Osteoblast (primary cell): ENCODE data around the gene DNAH9. TPM values are rescaled to one million over a fixed set of nuclear protein-coding genes. Genes with fewer than 3 reads are reported as not detected.

Experiments
- DNase-seq: peaks from one replicate; pipeline ENCODE4 v3.0.0; 2011; ENCODE audit warnings: low spot score, mixed read lengths; ENCODE audit not compliant: insufficient read length; ENCODE audit errors: missing footprints
- H2AFZ ChIP-seq: 2 replicates; pipeline ENCODE4 v1.6.0; 2011; ENCODE audit warnings: mild to moderate bottlenecking, low read length
- H3K27ac ChIP-seq: 2 replicates; pipeline ENCODE4 v1.5.1; 2011; ENCODE audit warnings: mild to moderate bottlenecking, low read depth, low read length, moderate library complexity
- H3K27me3 ChIP-seq: 2 replicates; pipeline ENCODE4 v1.6.0; 2012; ENCODE audit warnings: mild to moderate bottlenecking, control low read depth, inconsistent platforms, low read length, moderate library complexity; ENCODE audit not compliant: insufficient read depth
- H3K36me3 ChIP-seq: 2 replicates; pipeline ENCODE4 v1.5.1; 2011; ENCODE audit warnings: mild to moderate bottlenecking, low read length, control low read depth, moderate library complexity; ENCODE audit not compliant: insufficient read depth
- H3K4me1 ChIP-seq: 2 replicates; pipeline ENCODE4 v1.5.1; 2011; ENCODE audit warnings: mild to moderate bottlenecking, low read length, control low read depth, moderate library complexity; ENCODE audit not compliant: insufficient read depth
- H3K4me2 ChIP-seq: 2 replicates; pipeline ENCODE4 v1.6.0; 2011; ENCODE audit warnings: mild to moderate bottlenecking, low read length; ENCODE audit not compliant: insufficient read depth
- H3K4me3 ChIP-seq: fragments of 200-600 bp; sonication (generic); 3 replicates; pipeline ENCODE4 v1.5.1; 2012; ENCODE audit warnings: mild to moderate bottlenecking, low read length, inconsistent platforms; ENCODE audit not compliant: insufficient read depth
- H3K79me2 ChIP-seq: 2 replicates; pipeline ENCODE4 v1.6.0; 2012; ENCODE audit warnings: mild to moderate bottlenecking, low read length, control low read depth, inconsistent platforms; ENCODE audit not compliant: insufficient read depth
- H3K9me3 ChIP-seq: 2 replicates; pipeline ENCODE4 v1.5.1; 2011; ENCODE audit warnings: low read depth, low read length, control low read depth
- H4K20me1 ChIP-seq: 2 replicates; pipeline ENCODE4 v1.6.0; 2012; ENCODE audit warnings: mild to moderate bottlenecking, low read length, control low read depth; ENCODE audit not compliant: insufficient read depth
- CTCF ChIP-seq: IDR thresholded peaks from 2 replicates; pipeline ENCODE4 v1.5.1; 2011; ENCODE audit warnings: mild to moderate bottlenecking, low read depth, low read length, moderate library complexity; ENCODE audit errors: extremely low read depth
- total RNA-seq: library from RNA; depleted of rRNA; stranded (reverse); fragments of >200 nt; gene quantifications from 2 replicates; pipeline ENCODE4 v1.2.3, GENCODE V29; 2012

DNAH9 gene
- not detected in 2 replicates for total RNA-seq

DNA sequence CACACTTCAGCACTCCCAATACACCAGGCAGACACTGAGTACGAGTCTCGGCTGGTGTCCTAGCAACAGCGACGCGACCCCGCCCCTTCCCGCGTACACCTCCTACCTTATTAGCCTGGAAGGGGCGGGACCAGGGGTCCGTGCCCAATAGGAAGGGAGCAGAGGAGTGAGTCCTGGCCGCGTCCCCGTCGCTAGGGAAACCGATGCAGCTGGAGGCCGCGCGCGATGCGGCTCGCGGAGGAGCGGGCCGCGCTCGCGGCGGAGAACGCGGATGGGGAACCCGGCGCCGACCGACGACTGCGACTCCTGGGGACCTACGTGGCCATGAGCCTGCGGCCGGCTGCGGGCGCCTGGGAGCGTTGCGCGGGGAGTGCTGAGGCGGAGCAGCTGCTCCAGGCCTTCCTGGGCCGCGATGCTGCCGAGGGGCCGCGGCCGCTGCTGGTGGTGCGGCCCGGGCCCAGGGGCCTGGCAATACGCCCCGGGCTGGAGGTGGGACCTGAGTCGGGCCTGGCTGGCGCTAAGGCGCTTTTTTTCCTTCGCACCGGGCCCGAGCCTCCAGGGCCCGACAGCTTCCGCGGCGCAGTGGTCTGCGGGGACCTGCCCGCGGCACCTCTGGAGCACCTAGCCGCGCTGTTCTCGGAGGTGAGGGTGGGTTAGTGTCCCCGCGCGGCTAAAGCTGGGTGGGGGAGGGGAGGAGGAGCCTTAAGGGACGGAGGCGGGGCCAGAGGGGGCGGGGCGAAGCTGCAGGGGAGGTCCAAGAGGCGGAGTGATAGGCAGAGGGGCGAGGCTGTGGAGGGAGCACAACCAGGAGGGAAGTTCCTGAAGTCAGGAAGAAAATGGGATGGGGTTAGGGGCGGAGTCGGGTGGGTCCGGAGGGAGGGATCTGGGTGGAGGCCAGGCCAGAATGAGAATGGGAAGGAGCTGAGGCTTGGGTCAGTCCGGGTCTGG, at the start of gene DNAH9:
Gene DNAH9 (plus strand): TSS at position 197 of the 948 bp plus-strand sequence. CDS start 29 bp downstream, at position 226.
- Histone ChIP-seq H3K27ac (no peak within 1 kb of the TSS), H3K4me3 (no peak within 1 kb of the TSS), H3K4me1 (no peaks in the 10 kb centered on the region), H3K4me2 (no peak within 1 kb of the TSS), H4K20me1 (no peaks in the 10 kb centered on the region), H2AFZ (no peak within 1 kb of the TSS), H3K79me2 (no peaks in the 10 kb centered on the region), H3K36me3 (no peaks in the 10 kb centered on the region), H3K27me3 (no peaks in the 10 kb centered on the region), H3K9me3 (no peaks in the 10 kb centered on the region)
- DNase-seq = peak; percentile 51
- TF ChIP-seq CTCF = no peak

DNA sequence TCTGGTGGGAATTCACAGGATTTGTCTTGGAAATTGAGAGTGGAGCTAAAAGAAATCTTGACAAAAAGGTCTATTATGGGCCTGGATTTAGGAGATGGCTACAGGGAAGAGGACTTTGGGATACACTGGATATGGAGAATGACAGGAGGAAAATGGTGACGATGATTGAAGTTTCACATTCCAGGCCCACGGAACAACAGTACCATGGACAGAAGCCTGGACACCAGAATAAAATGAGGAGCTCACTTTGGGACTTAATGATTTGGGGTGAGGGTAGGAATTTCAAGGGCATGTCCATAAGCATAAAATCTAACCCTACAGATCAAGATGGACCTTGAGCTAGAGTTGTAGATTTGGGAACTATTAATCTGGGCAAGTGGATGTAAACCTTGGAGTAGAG, 47.8 kb upstream of the DNAH9 start:
- DNase-seq = no peak
- H3K27me3 ChIP-seq = no peaks in the 10 kb centered on the region
- no peak overlapping the region for H3K4me3 ChIP-seq
- TF ChIP-seq CTCF = no peak
- no peak overlapping the region for H3K4me2 ChIP-seq
- no peaks in the 10 kb centered on the region for H3K79me2 ChIP-seq
- no peaks in the 10 kb centered on the region for H3K36me3 ChIP-seq
- H2AFZ ChIP-seq = no peak overlapping the region
- H3K4me1 ChIP-seq = no peaks in the 10 kb centered on the region
- H3K27ac ChIP-seq = no peak overlapping the region
- H4K20me1 ChIP-seq = no peaks in the 10 kb centered on the region
- H3K9me3 ChIP-seq = no peaks in the 10 kb centered on the region

DNA sequence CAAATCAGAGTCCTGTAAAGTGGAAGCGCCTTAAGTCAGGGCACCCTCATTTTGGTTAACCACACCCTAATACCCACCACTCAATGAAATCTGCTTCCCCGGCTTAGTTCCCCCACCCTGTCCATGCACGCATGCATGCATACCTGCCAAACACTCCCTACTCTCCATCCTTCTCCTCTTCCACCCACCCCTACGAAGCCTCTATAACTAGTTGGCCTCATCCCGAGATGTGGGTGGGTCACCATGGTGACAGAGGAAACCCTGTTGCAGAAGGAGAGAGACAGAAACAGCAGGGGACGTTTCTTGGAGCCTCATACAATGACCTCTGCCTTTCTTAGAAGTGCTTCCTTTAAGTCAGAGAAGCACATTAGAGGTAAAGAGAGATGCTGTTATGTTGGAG, 46.8 kb upstream of the DNAH9 start:
- no peak overlapping the region for H3K4me3 ChIP-seq
- no peaks in the 10 kb centered on the region for H4K20me1 ChIP-seq
- no peak overlapping the region for H3K27ac ChIP-seq
- H3K4me2 ChIP-seq = no peak overlapping the region
- DNase-seq = no peak
- no peaks in the 10 kb centered on the region for H3K27me3 ChIP-seq
- H3K36me3 ChIP-seq = no peaks in the 10 kb centered on the region
- no peak for TF ChIP-seq CTCF
- no peaks in the 10 kb centered on the region for H3K79me2 ChIP-seq
- H3K4me1 ChIP-seq = no peaks in the 10 kb centered on the region
- H2AFZ ChIP-seq = no peak overlapping the region
- H3K9me3 ChIP-seq = no peaks in the 10 kb centered on the region

- H3K4me1 ChIP-seq = no peaks in the 10 kb centered on the region
- no peaks in the 10 kb centered on the region for H3K9me3 ChIP-seq
- no peaks in the 10 kb centered on the region for H4K20me1 ChIP-seq
- H3K4me3 ChIP-seq = no peak overlapping the region
- TF ChIP-seq CTCF = no peak
- no peak for DNase-seq
- H3K27ac ChIP-seq = no peak overlapping the region
- no peaks in the 10 kb centered on the region for H3K79me2 ChIP-seq
- no peaks in the 10 kb centered on the region for H3K36me3 ChIP-seq
- H3K27me3 ChIP-seq = no peaks in the 10 kb centered on the region
- H2AFZ ChIP-seq = no peak overlapping the region
- no peak overlapping the region for H3K4me2 ChIP-seq
Measured at GRCh38 chr17:11553135-11553534, 45.1 kb upstream of the DNAH9 start.
